ENCODE results near the gene HOXC10.

The HOXC10 gene

GRCh38 chr12:54016051-54016450 is 31.1 kb downstream of the HOXC10 start:
- Histone ChIP-seq H3K36me3 (ENCODE audit: insufficient read depth, low read length) (no peaks in the 10 kb centered on the region), H3K9me3 (ENCODE audit: insufficient read depth, low read depth, low read length) (no peaks in the 10 kb centered on the region), H3K4me2 (ENCODE audit: low read depth, low read length, poor library complexity, severe bottlenecking) (peak overlapping the region; percentile 68), H3K9ac (ENCODE audit: low read depth, low read length, poor library complexity, severe bottlenecking) (peak overlapping the region; percentile 99), H4K20me1 (ENCODE audit: insufficient read depth, low read length, poor library complexity, severe bottlenecking) (peaks cover 18% of the 10 kb centered on the region), H3K4me3 (ENCODE audit: low read length, poor library complexity, severe bottlenecking) (peak overlapping the region; percentile 95), H3F3A (ENCODE audit: low read depth) (peaks cover 10% of the 10 kb centered on the region), H3K4me1 (ENCODE audit: insufficient read depth, low read length, poor library complexity, severe bottlenecking) (peaks cover 64% of the 10 kb centered on the region), H3K27me3 (ENCODE audit: insufficient read depth, low read length, poor library complexity, severe bottlenecking) (no peaks in the 10 kb centered on the region), H3K79me2 (ENCODE audit: insufficient read depth, low read length) (peaks cover 38% of the 10 kb centered on the region), H2AFZ (ENCODE audit: low read length) (0 out of 2 replicates have a peak overlapping the region, but pooled peaks have one; percentile 27), H3K9me2 (replicated peaks; ENCODE audit: low read depth, low read length) (no peaks in the 10 kb centered on the region)
- TF ChIP-seq CTCF (conservative IDR thresholded peaks at IDR 0.05; ENCODE audit: low read length) (no peak), EZH2phosphoT487 (IDR thresholded peaks at IDR 0.05; ENCODE audit: borderline replicate concordance) (no peak)

- peaks cover 22% of the 10 kb centered on the region for H4K20me1 ChIP-seq (ENCODE audit: insufficient read depth, low read length, poor library complexity, severe bottlenecking)
- H3K9me2 ChIP-seq (replicated peaks; ENCODE audit: low read depth, low read length): no peaks in the 10 kb centered on the region
- H3K4me3 ChIP-seq (ENCODE audit: low read length, poor library complexity, severe bottlenecking): peak overlapping the region; percentile 95
- peak overlapping the region; percentile 99 for H3K9ac ChIP-seq (ENCODE audit: low read depth, low read length, poor library complexity, severe bottlenecking)
- 0 out of 2 replicates have a peak overlapping the region, but pooled peaks have one; percentile 27 for H2AFZ ChIP-seq (ENCODE audit: low read length)
- no peaks in the 10 kb centered on the region for H3K9me3 ChIP-seq (ENCODE audit: insufficient read depth, low read depth, low read length)
- peaks cover 64% of the 10 kb centered on the region for H3K4me1 ChIP-seq (ENCODE audit: insufficient read depth, low read length, poor library complexity, severe bottlenecking)
- H3K27me3 ChIP-seq (ENCODE audit: insufficient read depth, low read length, poor library complexity, severe bottlenecking): no peaks in the 10 kb centered on the region
- H3F3A ChIP-seq (ENCODE audit: low read depth): peaks cover 10% of the 10 kb centered on the region
- H3K36me3 ChIP-seq (ENCODE audit: insufficient read depth, low read length): no peaks in the 10 kb centered on the region
- H3K79me2 ChIP-seq (ENCODE audit: insufficient read depth, low read length): peaks cover 42% of the 10 kb centered on the region
- TF ChIP-seq CTCF (conservative IDR thresholded peaks at IDR 0.05; ENCODE audit: low read length): no peak
- peak overlapping the region; percentile 68 for H3K4me2 ChIP-seq (ENCODE audit: low read depth, low read length, poor library complexity, severe bottlenecking)
These were observed 31.6 kb downstream of the HOXC10 start for GRCh38 chr12:54016478-54016964.

- H3K4me1 ChIP-seq (ENCODE audit: insufficient read depth, low read length, poor library complexity, severe bottlenecking): peaks cover 63% of the 10 kb centered on the region
- TF ChIP-seq CTCF (conservative IDR thresholded peaks at IDR 0.05; ENCODE audit: low read length): peak; percentile 34; the same call in 1 of the 2 replicates
- TF ChIP-seq EZH2phosphoT487 (IDR thresholded peaks at IDR 0.05; ENCODE audit: borderline replicate concordance): no peak
These were observed 32.3 kb downstream of the HOXC10 start for GRCh38 chr12:54017027-54017788.

More at GRCh38 chr12:54017027-54017788, 32.3 kb downstream of the HOXC10 start:
- Histone ChIP-seq H3F3A (ENCODE audit: low read depth) (peaks cover 10% of the 10 kb centered on the region), H3K9ac (ENCODE audit: low read depth, low read length, poor library complexity, severe bottlenecking) (peak overlapping the region; percentile 99), H3K9me3 (ENCODE audit: insufficient read depth, low read depth, low read length) (no peaks in the 10 kb centered on the region), H3K27me3 (ENCODE audit: insufficient read depth, low read length, poor library complexity, severe bottlenecking) (no peaks in the 10 kb centered on the region), H4K20me1 (ENCODE audit: insufficient read depth, low read length, poor library complexity, severe bottlenecking) (peaks cover 29% of the 10 kb centered on the region), H3K79me2 (ENCODE audit: insufficient read depth, low read length) (peaks cover 49% of the 10 kb centered on the region), H3K9me2 (replicated peaks; ENCODE audit: low read depth, low read length) (no peaks in the 10 kb centered on the region), H3K4me2 (ENCODE audit: low read depth, low read length, poor library complexity, severe bottlenecking) (peak overlapping the region; percentile 68), H3K4me3 (ENCODE audit: low read length, poor library complexity, severe bottlenecking) (peak overlapping the region; percentile 95), H2AFZ (ENCODE audit: low read length) (peak overlapping the region; percentile 20; the same call in 1 of the 2 replicates), H3K36me3 (ENCODE audit: insufficient read depth, low read length) (no peaks in the 10 kb centered on the region)

All from Loucy (cell line).